OCI-LY1 (cell line): ENCODE results near the gene EVC2.

ENCODE experiments used
- H2AFZ ChIP-seq: fragments of 200-600 bp; sonication (generic), shearing (Covaris generic); 2 replicates; pipeline ENCODE4 v1.6.0; 2014; ENCODE audit warnings: antibody characterized with exemption, mild to moderate bottlenecking, low read length
- H3F3A ChIP-seq: fragments of 200-600 bp; sonication (generic), shearing (Covaris generic); 2 replicates; pipeline ENCODE4 v1.6.0; 2014; ENCODE audit warnings: mild to moderate bottlenecking, antibody characterized with exemption, low read length, moderate library complexity; ENCODE audit not compliant: insufficient read depth
- H3K27ac ChIP-seq: fragments of 200-600 bp; sonication (generic); 2 replicates; pipeline ENCODE4 v1.5.1; 2014; ENCODE audit warnings: low read length, mixed run types, mild to moderate bottlenecking, low read depth; ENCODE audit not compliant: poor library complexity, severe bottlenecking
- H3K27me3 ChIP-seq: fragments of 200-600 bp; sonication (generic); 2 replicates; pipeline ENCODE4 v1.6.0; 2014; ENCODE audit warnings: antibody characterized with exemption, mild to moderate bottlenecking, low read length, moderate library complexity; ENCODE audit not compliant: insufficient read depth
- H3K36me3 ChIP-seq: fragments of 200-600 bp; sonication (generic); 2 replicates; pipeline ENCODE4 v1.6.1; 2014; ENCODE audit warnings: mild to moderate bottlenecking, antibody characterized with exemption, low read length, moderate library complexity, mixed read lengths; ENCODE audit not compliant: insufficient read depth
- H3K4me1 ChIP-seq: fragments of 200-600 bp; sonication (generic); 2 replicates; pipeline ENCODE4 v1.5.1; 2014; ENCODE audit warnings: mild to moderate bottlenecking, low read length, moderate library complexity; ENCODE audit not compliant: insufficient read depth, severe bottlenecking
- H3K4me2 ChIP-seq: fragments of 200-600 bp; sonication (generic), shearing (Covaris generic); 2 replicates; pipeline ENCODE4 v1.6.1; 2014; ENCODE audit warnings: low read length
- H3K4me3 ChIP-seq: fragments of 200-600 bp; sonication (generic); 2 replicates; pipeline ENCODE4 v1.5.1; 2014; ENCODE audit warnings: low read length, low read depth, mild to moderate bottlenecking, mixed read lengths; ENCODE audit not compliant: poor library complexity, severe bottlenecking
- H3K79me2 ChIP-seq: fragments of 200-600 bp; shearing (Covaris generic); 2 replicates; pipeline ENCODE4 v1.6.1; 2016; ENCODE audit warnings: mixed run types, low read length, mixed read lengths; ENCODE audit not compliant: insufficient read depth
- H3K9ac ChIP-seq: fragments of 200-600 bp; sonication (generic), shearing (Covaris generic); 2 replicates; pipeline ENCODE4 v1.6.1; 2014; ENCODE audit warnings: mild to moderate bottlenecking, low read length, mixed read lengths
- H3K9me2 ChIP-seq: fragments of 200-600 bp; sonication (generic), shearing (Covaris generic); 2 replicates; pipeline ENCODE4 v1.6.1; 2014; ENCODE audit warnings: low read depth, mild to moderate bottlenecking, low read length, mixed read lengths
- H3K9me3 ChIP-seq: fragments of 200-600 bp; shearing (Covaris generic); 2 replicates; pipeline ENCODE4 v1.6.1; 2014; ENCODE audit warnings: low read length, mixed read lengths
- H4K20me1 ChIP-seq: fragments of 200-600 bp; sonication (generic), shearing (Covaris generic); 2 replicates; pipeline ENCODE4 v1.6.0; 2016; ENCODE audit warnings: mild to moderate bottlenecking, low read length; ENCODE audit not compliant: insufficient read depth
- EZH2 ChIP-seq: fragments of 200-600 bp; sonication (generic), shearing (Covaris generic); IDR thresholded peaks from 2 replicates; pipeline ENCODE4 v1.8.0; 2017; ENCODE audit warnings: borderline replicate concordance, mixed run types, mild to moderate bottlenecking, antibody characterized with exemption, low read length, moderate library complexity, mixed read lengths
- TF ChIP-seq, protein P1 (sequence below): fragments of 200-600 bp; sonication (generic), shearing (Covaris generic); IDR thresholded peaks from 2 replicates; pipeline ENCODE4 v1.5.1; 2017; ENCODE audit warnings: mild to moderate bottlenecking, antibody characterized with exemption, low read length, moderate library complexity, mixed read lengths

The EVC2 gene

DNA sequence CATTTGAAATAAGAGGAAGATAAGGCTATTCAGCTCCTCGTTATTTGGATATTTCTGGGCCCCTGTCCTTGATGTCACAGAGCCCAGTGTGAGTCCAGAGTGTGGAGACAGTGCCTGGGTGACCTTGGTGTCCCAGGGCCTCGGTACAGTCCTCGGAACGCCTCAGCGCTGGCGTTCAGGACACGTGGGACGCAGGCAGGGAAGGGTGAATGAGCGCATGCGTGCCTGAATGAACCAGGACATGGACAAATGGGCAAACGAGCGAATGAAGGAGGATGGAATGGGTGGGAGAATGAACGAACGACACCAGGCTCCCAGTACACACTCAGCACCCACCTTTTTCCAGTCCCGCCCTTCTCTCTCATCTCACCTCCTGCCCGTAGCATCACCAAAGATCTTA lies 46.8 kb upstream of the EVC2 start:
- no peak overlapping the region for H3K4me3 ChIP-seq
- H3K9me2 ChIP-seq = no peaks in the 10 kb centered on the region
- no peak overlapping the region for H3K9ac ChIP-seq
- no peak overlapping the region for H3K4me2 ChIP-seq
- H3K27me3 ChIP-seq = no peaks in the 10 kb centered on the region
- no peak overlapping the region for H3K27ac ChIP-seq
- H3F3A ChIP-seq = no peaks in the 10 kb centered on the region
- no peaks in the 10 kb centered on the region for H3K79me2 ChIP-seq
- TF ChIP-seq, protein P1, sequence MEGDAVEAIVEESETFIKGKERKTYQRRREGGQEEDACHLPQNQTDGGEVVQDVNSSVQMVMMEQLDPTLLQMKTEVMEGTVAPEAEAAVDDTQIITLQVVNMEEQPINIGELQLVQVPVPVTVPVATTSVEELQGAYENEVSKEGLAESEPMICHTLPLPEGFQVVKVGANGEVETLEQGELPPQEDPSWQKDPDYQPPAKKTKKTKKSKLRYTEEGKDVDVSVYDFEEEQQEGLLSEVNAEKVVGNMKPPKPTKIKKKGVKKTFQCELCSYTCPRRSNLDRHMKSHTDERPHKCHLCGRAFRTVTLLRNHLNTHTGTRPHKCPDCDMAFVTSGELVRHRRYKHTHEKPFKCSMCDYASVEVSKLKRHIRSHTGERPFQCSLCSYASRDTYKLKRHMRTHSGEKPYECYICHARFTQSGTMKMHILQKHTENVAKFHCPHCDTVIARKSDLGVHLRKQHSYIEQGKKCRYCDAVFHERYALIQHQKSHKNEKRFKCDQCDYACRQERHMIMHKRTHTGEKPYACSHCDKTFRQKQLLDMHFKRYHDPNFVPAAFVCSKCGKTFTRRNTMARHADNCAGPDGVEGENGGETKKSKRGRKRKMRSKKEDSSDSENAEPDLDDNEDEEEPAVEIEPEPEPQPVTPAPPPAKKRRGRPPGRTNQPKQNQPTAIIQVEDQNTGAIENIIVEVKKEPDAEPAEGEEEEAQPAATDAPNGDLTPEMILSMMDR = no peak
- TF ChIP-seq EZH2 = no peak
- H3K9me3 ChIP-seq = no peaks in the 10 kb centered on the region
- no peaks in the 10 kb centered on the region for H4K20me1 ChIP-seq
- H3K4me1 ChIP-seq = no peaks in the 10 kb centered on the region
- H2AFZ ChIP-seq = no peak overlapping the region
- no peaks in the 10 kb centered on the region for H3K36me3 ChIP-seq

DNA sequence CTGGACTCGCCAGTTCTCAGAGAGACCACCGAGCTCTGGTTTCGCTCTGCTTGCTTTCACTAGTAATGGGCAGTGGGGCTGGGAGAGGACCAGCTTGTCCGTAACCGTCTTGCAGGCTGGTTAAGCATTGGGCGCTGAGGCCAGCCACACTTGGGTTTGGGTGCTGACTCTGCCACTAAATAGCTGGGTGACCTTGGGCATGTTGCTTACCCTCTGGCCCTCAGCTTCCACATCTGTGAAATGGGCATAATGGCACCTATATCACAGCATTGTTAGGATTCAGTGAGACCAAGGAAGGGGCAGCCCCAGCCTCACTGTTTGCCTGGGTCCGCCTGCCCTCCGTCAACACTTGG lies 46.1 kb upstream of the EVC2 start:
- no peaks in the 10 kb centered on the region for H3K79me2 ChIP-seq
- H3K27ac ChIP-seq = no peak overlapping the region
- H3K4me1 ChIP-seq = no peaks in the 10 kb centered on the region
- no peaks in the 10 kb centered on the region for H3K9me3 ChIP-seq
- H3K4me3 ChIP-seq = no peak overlapping the region
- no peak overlapping the region for H2AFZ ChIP-seq
- H3K27me3 ChIP-seq = no peaks in the 10 kb centered on the region
- no peaks in the 10 kb centered on the region for H3K36me3 ChIP-seq
- H3K9me2 ChIP-seq = no peaks in the 10 kb centered on the region
- TF ChIP-seq EZH2 = no peak
- TF ChIP-seq, protein P1 = no peak
- no peak overlapping the region for H3K9ac ChIP-seq
- H4K20me1 ChIP-seq = no peaks in the 10 kb centered on the region
- no peak overlapping the region for H3K4me2 ChIP-seq
- no peaks in the 10 kb centered on the region for H3F3A ChIP-seq

DNA sequence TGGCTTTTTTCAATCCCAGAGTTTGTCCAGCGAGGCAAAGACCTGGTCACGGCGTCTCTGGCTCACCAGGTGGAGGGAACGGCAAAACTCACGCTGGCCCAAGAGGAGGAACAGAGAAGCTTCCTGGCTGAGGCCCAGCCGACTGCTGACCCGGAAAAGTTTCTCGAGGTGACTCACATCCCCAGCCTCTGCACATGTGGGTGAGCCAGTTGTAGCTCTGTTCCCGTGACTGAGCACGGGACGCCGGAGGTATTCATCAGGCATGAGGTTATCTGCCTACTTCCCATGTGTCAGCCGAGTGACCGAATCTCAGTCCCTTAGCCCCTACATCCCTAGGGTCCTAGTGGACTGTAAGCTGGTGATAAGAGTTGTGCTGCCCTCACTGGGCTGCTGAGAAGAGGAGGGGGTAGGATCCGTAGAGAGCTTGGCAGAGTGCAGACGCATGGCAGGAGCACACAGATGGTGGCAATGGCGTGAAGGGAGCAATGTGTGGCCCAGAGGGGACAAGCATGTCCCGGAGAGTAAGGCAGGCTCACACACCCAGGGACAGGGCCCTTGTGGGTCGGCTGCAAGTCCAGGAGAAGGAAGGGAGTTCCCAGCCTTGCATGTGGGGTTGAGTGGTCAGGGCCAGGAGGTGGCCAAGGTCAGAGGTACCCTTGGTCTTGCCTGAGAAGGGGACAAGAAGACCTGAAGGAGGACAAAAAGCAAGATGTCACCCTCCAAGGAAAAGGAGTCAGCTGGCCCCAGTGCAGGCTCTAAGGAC lies 45.6 kb upstream of the EVC2 start:
- Histone ChIP-seq H3K4me1 (no peaks in the 10 kb centered on the region), H3K9me3 (no peaks in the 10 kb centered on the region), H3K9ac (no peak overlapping the region), H3K9me2 (no peaks in the 10 kb centered on the region), H2AFZ (no peak overlapping the region), H4K20me1 (no peaks in the 10 kb centered on the region), H3K36me3 (0 out of 2 replicates have a peak, but pooled peaks cover 2% of the 10 kb centered on the region), H3K27ac (no peak overlapping the region), H3F3A (no peaks in the 10 kb centered on the region), H3K79me2 (no peaks in the 10 kb centered on the region), H3K4me3 (no peak overlapping the region), H3K4me2 (no peak overlapping the region), H3K27me3 (no peaks in the 10 kb centered on the region)
- TF ChIP-seq, protein P1 = no peak
- no peak for TF ChIP-seq EZH2
